Activated naive CD8-positive, alpha-beta T cell treated with anti-CD3 and anti-CD28 coated beads for 36 hours (primary cell): ENCODE measurements around the gene C10orf88. TPM values are rescaled to one million over a fixed set of nuclear protein-coding genes. Genes with fewer than 3 reads are reported as not detected.

Experiments
- DNase-seq: peaks from one replicate; pipeline ENCODE4 v3.0.0; 2021
- H3K27ac Mint-ChIP-seq: one replicate; pipeline ENCODE4 v1.8.0; 2022; ENCODE audit warnings: mild to moderate bottlenecking, moderate library complexity, mixed read lengths
- H3K27me3 Mint-ChIP-seq: one replicate; pipeline ENCODE4 v1.8.0; 2022; ENCODE audit warnings: mild to moderate bottlenecking, mixed read lengths
- H3K36me3 Mint-ChIP-seq: one replicate; pipeline ENCODE4 v1.8.0; 2021; ENCODE audit warnings: mild to moderate bottlenecking, mixed read lengths
- H3K4me1 Mint-ChIP-seq: one replicate; pipeline ENCODE4 v1.8.0; 2021; ENCODE audit warnings: mixed read lengths
- H3K4me3 Mint-ChIP-seq: one replicate; pipeline ENCODE4 v1.8.0; 2022; ENCODE audit warnings: mild to moderate bottlenecking, moderate library complexity, mixed read lengths
- H3K9me3 Mint-ChIP-seq: one replicate; pipeline ENCODE4 v1.8.0; 2022; ENCODE audit warnings: mixed read lengths
- total RNA-seq, 2 experiments: library from RNA; stranded (reverse); gene quantifications; one replicate each; pipeline ENCODE4 v1.2.3, GENCODE V29; 2021

C10orf88 gene
- total RNA-seq, 2 experiments from 2014 or later, result 9.5 to 10.1 TPM

GRCh38 chr10:122983898-122984297, 29.9 kb upstream of the C10orf88 start:
- Mint-ChIP-seq H3K36me3 (peaks cover 9% of the 10 kb centered on the region), H3K9me3 (no peaks in the 10 kb centered on the region), H3K27ac (no peak overlapping the region), H3K4me1 (peaks cover 16% of the 10 kb centered on the region), H3K4me3 (no peak overlapping the region), H3K27me3 (no peaks in the 10 kb centered on the region)
- no peak for DNase-seq

GRCh38 chr10:122981066-122981464, 27.0 kb upstream of the C10orf88 start:
- no peaks in the 10 kb centered on the region for H3K9me3 Mint-ChIP-seq
- H3K4me1 Mint-ChIP-seq, result peaks cover 13% of the 10 kb centered on the region
- H3K27ac Mint-ChIP-seq, result peak overlapping the region; percentile 96
- no peak for DNase-seq
- peak overlapping the region; percentile 85 for H3K4me3 Mint-ChIP-seq
- peaks cover 4% of the 10 kb centered on the region for H3K36me3 Mint-ChIP-seq
- no peaks in the 10 kb centered on the region for H3K27me3 Mint-ChIP-seq

DNA sequence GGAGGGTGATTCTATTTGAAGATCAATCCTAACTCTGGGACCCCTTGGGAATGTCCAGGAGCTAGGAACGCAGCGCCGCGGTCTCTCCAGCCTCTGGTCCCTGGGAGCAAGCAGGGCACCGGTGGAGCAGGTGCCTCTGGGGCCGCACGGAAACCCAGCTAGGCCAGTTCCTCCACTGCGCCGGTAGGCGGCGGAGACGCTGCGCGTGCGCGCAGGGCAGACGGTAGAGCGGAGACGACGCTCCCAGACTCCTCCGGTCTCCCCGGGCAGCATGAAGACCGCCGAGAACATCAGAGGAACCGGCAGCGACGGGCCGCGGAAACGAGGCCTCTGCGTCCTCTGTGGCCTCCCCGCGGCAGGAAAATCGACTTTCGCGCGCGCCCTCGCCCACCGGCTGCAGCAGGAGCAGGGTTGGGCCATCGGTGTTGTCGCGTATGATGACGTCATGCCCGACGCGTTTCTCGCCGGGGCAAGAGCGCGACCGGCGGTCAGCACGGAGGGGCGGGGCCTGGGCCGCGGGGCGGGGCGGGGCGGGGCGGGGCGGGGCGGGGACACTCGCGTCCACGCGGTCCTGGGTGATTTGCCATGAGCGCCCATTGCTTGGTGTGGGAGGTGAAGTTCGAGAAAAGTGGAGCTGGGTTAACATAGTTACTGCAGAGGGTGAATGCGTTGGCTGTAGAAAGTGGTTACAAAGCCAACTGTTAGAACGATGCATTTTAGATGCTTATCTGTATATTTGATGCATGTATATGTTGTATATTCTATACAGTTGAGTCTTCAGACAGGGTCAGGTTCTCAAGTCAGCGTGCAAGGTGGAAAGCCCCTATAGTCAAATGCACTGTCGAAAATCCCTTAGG, 26.4 kb upstream of the C10orf88 start, which contains the start of gene PSTK:
Gene PSTK, plus strand, starts transcription at position 193 of the 857 bp plus-strand sequence. Its CDS starts 79 bp downstream, at position 272.
- Mint-ChIP-seq H3K4me3 (peak within 1 kb of the TSS; percentile 85), H3K4me1 (peaks cover 13% of the 10 kb centered on the region), H3K36me3 (peaks cover 4% of the 10 kb centered on the region), H3K9me3 (no peaks in the 10 kb centered on the region), H3K27me3 (no peaks in the 10 kb centered on the region), H3K27ac (peak within 1 kb of the TSS; percentile 96)
- DNase-seq, result peak; percentile 88

- Mint-ChIP-seq H3K36me3 (no peaks in the 10 kb centered on the region), H3K9me3 (no peaks in the 10 kb centered on the region), H3K4me1 (no peaks in the 10 kb centered on the region), H3K4me3 (no peak overlapping the region), H3K27ac (no peak overlapping the region), H3K27me3 (no peaks in the 10 kb centered on the region)
- DNase-seq, result no peak
These were observed 20.6 kb upstream of the C10orf88 start for GRCh38 chr10:122974543-122975064.

DNA sequence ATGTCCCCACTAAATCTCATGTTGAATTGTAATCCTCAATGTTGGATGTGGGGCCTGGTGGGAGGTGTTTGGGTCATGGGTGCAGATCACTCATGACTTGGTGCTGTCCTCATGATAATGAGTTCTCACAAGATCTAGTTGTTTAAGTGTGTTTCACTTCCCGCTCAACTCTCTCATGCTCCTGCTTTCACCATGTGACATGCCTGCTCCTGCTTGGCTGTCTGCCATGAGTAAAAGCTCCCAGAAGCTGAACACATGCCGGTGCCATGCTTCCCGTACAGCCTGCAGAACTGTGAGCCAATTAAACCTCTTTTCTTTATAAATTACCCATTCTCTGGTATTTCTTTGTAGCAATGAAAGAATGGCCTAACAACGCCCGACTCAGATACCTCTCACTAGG, 20.0 kb upstream of the C10orf88 start:
- no peak for DNase-seq
- Mint-ChIP-seq H3K9me3 (no peaks in the 10 kb centered on the region), H3K27ac (no peak overlapping the region), H3K27me3 (no peaks in the 10 kb centered on the region), H3K4me1 (no peaks in the 10 kb centered on the region), H3K4me3 (no peak overlapping the region), H3K36me3 (no peaks in the 10 kb centered on the region)

DNA sequence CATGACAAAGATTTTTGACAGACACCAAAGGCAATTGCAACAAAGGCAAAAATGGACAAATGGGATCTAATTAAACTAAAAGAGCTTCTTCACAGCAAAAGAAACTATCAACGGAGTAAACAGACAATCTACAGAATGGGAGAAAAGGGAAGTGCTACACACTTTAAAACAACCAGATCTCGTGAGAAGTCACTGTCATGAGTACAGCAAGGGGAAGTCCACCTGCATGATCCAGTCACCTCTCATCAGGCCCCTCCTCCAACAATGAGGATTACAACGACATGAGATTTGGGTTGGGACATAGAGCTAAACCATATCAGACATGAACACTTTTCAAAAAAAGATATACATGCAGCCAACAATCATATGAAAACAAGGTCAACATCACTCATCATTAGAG, 14.7 kb upstream of the C10orf88 start:
- H3K4me3 Mint-ChIP-seq, result no peak overlapping the region
- H3K4me1 Mint-ChIP-seq, result no peaks in the 10 kb centered on the region
- peaks cover 16% of the 10 kb centered on the region for H3K36me3 Mint-ChIP-seq
- H3K27me3 Mint-ChIP-seq, result peaks cover 10% of the 10 kb centered on the region
- no peak for DNase-seq
- no peak overlapping the region for H3K27ac Mint-ChIP-seq
- H3K9me3 Mint-ChIP-seq, result peaks cover 26% of the 10 kb centered on the region

GRCh38 chr10:122966879-122967278, 12.9 kb upstream of the C10orf88 start:
- H3K4me1 Mint-ChIP-seq, result no peaks in the 10 kb centered on the region
- DNase-seq, result no peak
- H3K27me3 Mint-ChIP-seq, result peaks cover 10% of the 10 kb centered on the region
- H3K27ac Mint-ChIP-seq, result no peak overlapping the region
- H3K9me3 Mint-ChIP-seq, result peaks cover 26% of the 10 kb centered on the region
- H3K36me3 Mint-ChIP-seq, result peaks cover 20% of the 10 kb centered on the region
- no peak overlapping the region for H3K4me3 Mint-ChIP-seq

DNA sequence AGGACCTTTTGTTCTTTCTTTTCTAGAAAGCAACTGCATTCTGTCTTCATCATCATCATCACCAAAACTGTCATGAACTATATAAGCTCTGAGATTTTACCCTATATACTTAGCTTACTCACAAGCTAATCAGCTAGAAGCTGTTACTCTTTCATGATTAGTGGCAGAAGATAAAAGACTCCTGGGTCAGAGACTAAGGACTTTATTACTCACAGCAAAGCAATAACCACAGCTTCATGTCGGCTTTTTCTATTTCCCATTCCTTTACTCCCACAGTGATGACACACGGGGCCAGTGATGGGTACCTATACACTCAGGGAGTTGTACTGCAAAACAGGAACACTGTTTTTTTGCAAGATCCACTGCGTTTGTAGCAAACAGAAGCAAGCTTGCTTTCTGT, 8.4 kb upstream of the C10orf88 start:
- DNase-seq, result no peak
- no peak overlapping the region for H3K27ac Mint-ChIP-seq
- peaks cover 17% of the 10 kb centered on the region for H3K9me3 Mint-ChIP-seq
- H3K36me3 Mint-ChIP-seq, result peaks cover 18% of the 10 kb centered on the region
- no peaks in the 10 kb centered on the region for H3K4me1 Mint-ChIP-seq
- no peak overlapping the region for H3K4me3 Mint-ChIP-seq
- peaks cover 7% of the 10 kb centered on the region for H3K27me3 Mint-ChIP-seq

GRCh38 chr10:122957474-122957873, 3.4 kb upstream of the C10orf88 start:
- Mint-ChIP-seq H3K4me3 (no peak overlapping the region), H3K27me3 (peaks cover 5% of the 10 kb centered on the region), H3K4me1 (peaks cover 15% of the 10 kb centered on the region), H3K36me3 (peaks cover 10% of the 10 kb centered on the region), H3K27ac (no peak overlapping the region), H3K9me3 (no peaks in the 10 kb centered on the region)
- no peak for DNase-seq

DNA sequence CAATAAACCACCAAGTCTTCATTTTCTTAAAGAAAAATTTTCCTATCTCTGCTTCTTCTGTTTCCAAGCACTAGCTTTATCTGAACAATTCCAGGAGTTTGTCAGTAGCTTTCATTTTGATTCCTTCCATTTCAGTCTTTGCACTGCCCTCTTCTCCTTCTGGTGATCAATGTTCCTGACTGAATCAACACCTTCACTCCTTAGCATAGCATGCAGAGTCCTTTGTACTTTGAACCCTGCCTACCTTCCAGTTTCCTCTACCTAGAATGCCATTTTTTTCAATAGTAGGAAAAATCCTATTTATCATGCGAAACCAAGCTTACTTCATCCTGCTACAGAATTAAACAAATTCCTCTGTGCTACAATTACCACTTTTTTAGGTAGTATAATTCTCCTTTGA, 1.9 kb upstream of the C10orf88 start:
- H3K27ac Mint-ChIP-seq, result no peak overlapping the region
- H3K36me3 Mint-ChIP-seq, result peaks cover 15% of the 10 kb centered on the region
- peaks cover 5% of the 10 kb centered on the region for H3K27me3 Mint-ChIP-seq
- no peak for DNase-seq
- H3K4me1 Mint-ChIP-seq, result peaks cover 21% of the 10 kb centered on the region
- H3K9me3 Mint-ChIP-seq, result no peaks in the 10 kb centered on the region
- no peak overlapping the region for H3K4me3 Mint-ChIP-seq

GRCh38 chr10:122954731-122955050, 664 bp upstream of the C10orf88 start:
- peaks cover 5% of the 10 kb centered on the region for H3K27me3 Mint-ChIP-seq

DNA sequence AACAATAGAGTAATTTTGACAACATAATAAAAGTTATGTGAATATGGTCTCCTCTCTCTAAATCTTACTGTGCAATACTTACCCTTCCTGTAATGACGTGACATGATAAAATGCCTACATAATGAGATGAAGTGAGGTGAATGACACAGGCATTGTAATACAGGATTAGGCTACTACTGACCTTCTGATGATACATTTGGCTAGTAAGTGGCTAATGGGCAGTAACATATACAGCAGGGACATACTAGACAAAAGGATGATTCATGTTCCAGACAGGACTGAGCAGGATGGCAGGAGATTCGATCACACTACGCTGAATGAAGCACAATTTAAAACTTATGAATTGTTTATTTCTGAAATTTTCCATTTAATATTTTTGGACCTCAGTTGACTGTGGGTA, 4.7 kb downstream of the C10orf88 start:
- DNase-seq, result no peak
- H3K9me3 Mint-ChIP-seq, result no peaks in the 10 kb centered on the region
- H3K27ac Mint-ChIP-seq, result no peak overlapping the region
- peaks cover 32% of the 10 kb centered on the region for H3K36me3 Mint-ChIP-seq
- peaks cover 26% of the 10 kb centered on the region for H3K4me1 Mint-ChIP-seq
- H3K27me3 Mint-ChIP-seq, result no peaks in the 10 kb centered on the region
- no peak overlapping the region for H3K4me3 Mint-ChIP-seq

More at GRCh38 chr10:122954731-122955050, 664 bp upstream of the C10orf88 start:
- Mint-ChIP-seq H3K9me3 (no peaks in the 10 kb centered on the region), H3K4me1 (peaks cover 24% of the 10 kb centered on the region), H3K27ac (no peak overlapping the region), H3K36me3 (peaks cover 15% of the 10 kb centered on the region), H3K4me3 (peak overlapping the region; percentile 90)
- DNase-seq, result no peak

GRCh38 chr10:122939856-122940543, 14.0 kb downstream of the C10orf88 start:
- no peak overlapping the region for H3K27ac Mint-ChIP-seq
- H3K4me3 Mint-ChIP-seq, result no peak overlapping the region
- H3K27me3 Mint-ChIP-seq, result no peaks in the 10 kb centered on the region
- no peaks in the 10 kb centered on the region for H3K4me1 Mint-ChIP-seq
- H3K9me3 Mint-ChIP-seq, result no peaks in the 10 kb centered on the region
- DNase-seq, result no peak
- H3K36me3 Mint-ChIP-seq, result peaks cover 27% of the 10 kb centered on the region

- Mint-ChIP-seq H3K4me1 (no peaks in the 10 kb centered on the region), H3K9me3 (no peaks in the 10 kb centered on the region), H3K4me3 (no peak overlapping the region), H3K27me3 (no peaks in the 10 kb centered on the region), H3K36me3 (peaks cover 32% of the 10 kb centered on the region), H3K27ac (no peak overlapping the region)
- DNase-seq, result no peak
These were observed 14.7 kb downstream of the C10orf88 start for GRCh38 chr10:122939133-122939855.
